HepG2 (cell line): ENCODE measurements around the gene FRMD4A. TPM values are rescaled to one million over a fixed set of nuclear protein-coding genes. Genes with fewer than 3 reads are reported as not detected.

ENCODE experiments used
- ATAC-seq: fragments of 200-7000 bp; cut with Tn5 transposase; 3 replicates; pipeline ENCODE4 v1.9.1; 2020; ENCODE audit warnings: mild to moderate bottlenecking, moderate library complexity
- BruUV-seq: library from RNA; stranded (reverse); fragments of 400-500 nt; replicated peaks from 2 replicates; lab custom pipeline; 2021; lab: Mats Ljungman, UMichigan
- CTCF ChIA-PET: fragments of 300-600 bp; formaldehyde crosslinking; extraction: SDS; loops from one replicate; lab custom pipeline; 2021; ENCODE audit warnings: low total read pairs, inconsistent platforms, low intra/inter-chr PET ratio; lab: Yijun Ruan, JAX
- POLR2A ChIA-PET: fragments of 350-600 bp; sonication (Branson Sonifier 250); formaldehyde crosslinking; loops from one replicate; lab custom pipeline; 2020; ENCODE audit warnings: antibody characterized with exemption, inconsistent platforms; lab: Yijun Ruan, JAX
- DNase-seq: peaks from one replicate; pipeline ENCODE4 v3.0.0-alpha.2; 2015; ENCODE audit warnings: low spot score
- FAIRE-seq: peaks from 3 replicates; lab custom pipeline; 2011; peaks lifted over from hg19 to GRCh38; lab: Jason Lieb, UNC
- H2AFZ ChIP-seq: one replicate; pipeline ENCODE4 v1.6.1; 2011; ENCODE audit warnings: low read length, inconsistent platforms
- H3K27ac ChIP-seq: fragments of 300-600 bp; 3 replicates; pipeline ENCODE4 v1.8.0; 2011; ENCODE audit warnings: mixed run types, mild to moderate bottlenecking, mixed read lengths, low read length, inconsistent platforms; ENCODE audit not compliant: insufficient read depth; ENCODE audit errors: extremely low read length
- H3K27me3 ChIP-seq, 2 experiments: fragments of 200-600 bp in 1 of 2; 2 replicates in 1 of 2; 3 replicates in 1 of 2; pipeline versions ENCODE4 v1.6.0 to v1.8.0; 2011; ENCODE audit warnings: low read length in 2 of 2, mild to moderate bottlenecking in 2 of 2, moderate library complexity in 2 of 2, inconsistent platforms in 1 of 2; ENCODE audit not compliant: insufficient read depth in 2 of 2, control insufficient read depth in 1 of 2
- H3K36me3 ChIP-seq, 2 experiments: fragments of 200-600 bp in 1 of 2; replicated peaks in 1 of 2; 2 replicates in 1 of 2; 3 replicates in 1 of 2; pipeline versions ENCODE4 v1.5.1 to v1.8.0; 2011; ENCODE audit warnings: low read length in 2 of 2, inconsistent platforms in 1 of 2; ENCODE audit not compliant: insufficient read depth in 2 of 2, control insufficient read depth in 1 of 2
- H3K4me1 ChIP-seq: 2 replicates; pipeline ENCODE4 v1.5.1; 2012; ENCODE audit warnings: low read length, inconsistent platforms; ENCODE audit not compliant: insufficient read depth
- H3K4me2 ChIP-seq: 2 replicates; pipeline ENCODE4 v1.6.0; 2011; ENCODE audit warnings: low read depth, low read length, inconsistent platforms
- H3K4me3 ChIP-seq, 3 experiments: fragments of 200-600 bp in 1 of 3; sonication (generic), shearing (Covaris generic) in 1 of 3; replicated peaks in 1 of 3; 2 replicates each; pipeline ENCODE4 v1.5.1; 2011 to 2016; ENCODE audit warnings: low read length in 3 of 3, inconsistent platforms in 2 of 3, low read depth in 2 of 3, mild to moderate bottlenecking in 2 of 3, control low read depth in 1 of 3, mixed read lengths in 1 of 3; ENCODE audit not compliant: insufficient read depth in 1 of 3
- H3K79me2 ChIP-seq: one replicate; pipeline ENCODE4 v1.6.1; 2011; ENCODE audit warnings: low read length, inconsistent platforms; ENCODE audit not compliant: insufficient read depth
- H3K9ac ChIP-seq: 2 replicates; pipeline ENCODE4 v1.6.0; 2011; ENCODE audit warnings: mild to moderate bottlenecking, low read depth, low read length, inconsistent platforms; ENCODE audit not compliant: insufficient read depth
- H3K9me3 ChIP-seq: 2 replicates; pipeline ENCODE4 v1.5.1; 2012; ENCODE audit warnings: mild to moderate bottlenecking, low read length
- H4K20me1 ChIP-seq: 2 replicates; pipeline ENCODE4 v1.6.0; 2011; ENCODE audit warnings: inconsistent platforms, mild to moderate bottlenecking, low read length, moderate library complexity; ENCODE audit not compliant: insufficient read depth
- ARID5B ChIP-seq: IDR thresholded peaks from 2 replicates; pipeline ENCODE4 v1.4.0; 2020; ENCODE audit warnings: mild to moderate bottlenecking, missing genetic modification reagents
- E2F1 ChIP-seq: sonication (generic); formaldehyde crosslinking; IDR thresholded peaks from 2 replicates; pipeline ENCODE4 v1.5.0; 2020; ENCODE audit warnings: missing genetic modification reagents
- SMAD3 ChIP-seq: sonication (generic); formaldehyde crosslinking; IDR thresholded peaks from 2 replicates; pipeline ENCODE4 v1.4.0; 2020; ENCODE audit warnings: missing genetic modification reagents
- SMAD9 ChIP-seq: sonication (generic); formaldehyde crosslinking; IDR thresholded peaks from 2 replicates; pipeline ENCODE4 v1.5.1; 2020; ENCODE audit warnings: mild to moderate bottlenecking, missing genetic modification reagents
- SMARCC2 ChIP-seq: fragments of 450-650 bp; IDR thresholded peaks from 2 replicates; pipeline ENCODE4 v1.6.1; 2017; ENCODE audit warnings: antibody characterized with exemption, mild to moderate bottlenecking
- SRSF1 ChIP-seq: fragments of 200-400 bp; formaldehyde crosslinking; optimal IDR thresholded peaks from 2 replicates; pipeline ENCODE3; 2017; ENCODE audit warnings: mild to moderate bottlenecking, low read depth, low read length, moderate library complexity
- TOPORS ChIP-seq: sonication (generic); formaldehyde crosslinking; IDR thresholded peaks from 2 replicates; pipeline ENCODE4 v1.8.0; 2023; ENCODE audit warnings: mild to moderate bottlenecking, missing genetic modification reagents
- ZFP90 ChIP-seq: sonication (generic); formaldehyde crosslinking; IDR thresholded peaks from 2 replicates; pipeline ENCODE4 v1.8.0; 2022; ENCODE audit warnings: missing genetic modification reagents, mild to moderate bottlenecking, inconsistent platforms, borderline replicate concordance
- ZNF17 ChIP-seq: sonication (generic); formaldehyde crosslinking; IDR thresholded peaks from 2 replicates; pipeline ENCODE4 v1.5.0; 2020; ENCODE audit warnings: mild to moderate bottlenecking, missing genetic modification reagents
- ZNF3 ChIP-seq: IDR thresholded peaks from 2 replicates; pipeline ENCODE4 v1.7.0; 2017; ENCODE audit warnings: inconsistent platforms
- ZNF564 ChIP-seq: sonication (generic); formaldehyde crosslinking; IDR thresholded peaks from 2 replicates; pipeline ENCODE4 v1.8.1; 2023; ENCODE audit warnings: mild to moderate bottlenecking, missing genetic modification reagents
- ZNF615 ChIP-seq: sonication (generic); formaldehyde crosslinking; IDR thresholded peaks from 2 replicates; pipeline ENCODE4 v1.5.0; 2020; ENCODE audit warnings: mild to moderate bottlenecking, missing genetic modification reagents, borderline replicate concordance
- ZNF709 ChIP-seq: sonication (generic); formaldehyde crosslinking; IDR thresholded peaks from 2 replicates; pipeline ENCODE4 v1.5.0; 2020; ENCODE audit warnings: mild to moderate bottlenecking, missing genetic modification reagents
- WGBS: methylation state at CpG from one replicate; pipeline ENCODE4 v1.1.6; 2017; ENCODE audit warnings: low lambda C conversion rate; 5-methylcytosine and 5-hydroxymethylcytosine counted together
- in situ Hi-C: cut with HindIII; loops from 2 replicates; pipeline ENCODE4 v1.10.0; 2017; ENCODE audit warnings: low pct_unique_long_range_greater_than_20kb; ENCODE audit not compliant: extremely low pct_ligation_motif_present
- intact Hi-C: fragments of 100-400 bp; cut with micrococcal nuclease; formaldehyde crosslinking; loops from one replicate; pipeline ENCODE4 v1.10.0; 2022; ENCODE audit not compliant: unreplicated experiment
- polyA plus RNA-seq, 8 experiments: library from polyadenylated mRNA; depleted of rRNA in 3 of 8; stranded (reverse) in 7 of 8; unstranded in 1 of 8; fragments of >200 nt; fragmentation: Illumina TruSeq in 4 of 8; extraction: Trizol in 4 of 8; gene quantifications; 2 replicates each; pipeline versions ENCODE4 v1.2.1 to v1.2.3, GENCODE V29; 2011 to 2016; ENCODE audit warnings: low read depth in 4 of 8, missing spikeins in 1 of 8, mixed read lengths in 1 of 8; ENCODE audit not compliant: insufficient read depth in 1 of 8
- total RNA-seq, 5 experiments: library from RNA; depleted of rRNA; stranded (reverse); fragments of >200 nt; fragmentation: Illumina TruSeq; extraction: Trizol; gene quantifications; 2 replicates each; pipeline ENCODE4 v1.2.3, GENCODE V29; 2016; ENCODE audit warnings: low read depth in 1 of 5
- TF ChIP-seq, protein P1 (sequence below): sonication (generic); formaldehyde crosslinking; IDR thresholded peaks from 2 replicates; pipeline ENCODE4 v1.8.0; 2022; ENCODE audit warnings: low read depth, missing genetic modification reagents

Gene FRMD4A
- total and polyA plus RNA-seq, 2 of the 13 experiments (the other 11 are each of a cell fraction or from before 2014, with no cell fraction given) = 0.09 to 0.26 TPM

DNA sequence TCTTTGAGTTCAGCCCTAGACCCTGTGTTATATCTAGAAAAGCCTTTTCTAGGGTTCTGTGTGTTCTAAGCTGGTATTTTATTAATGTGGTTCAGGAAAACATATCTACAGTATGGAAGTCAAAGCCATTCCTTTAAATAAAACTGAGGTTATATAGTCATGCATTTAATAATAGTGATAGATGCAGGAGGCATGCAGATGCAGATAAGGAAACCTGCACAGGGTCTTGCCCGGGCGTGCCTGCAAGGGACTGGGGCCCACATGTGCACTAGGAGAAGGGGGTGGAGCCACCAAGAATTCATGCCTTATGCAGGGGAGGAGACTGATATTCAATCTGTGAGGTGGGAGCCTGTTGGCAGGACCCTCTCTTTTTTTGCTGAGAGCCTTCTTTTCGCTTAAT lies 572.4 kb downstream of the FRMD4A start:
- intact Hi-C loops = no loop called here
- Histone ChIP-seq H3K79me2 (no peaks in the 10 kb centered on the region), H3K9ac (no peak overlapping the region)
- no peak for ATAC-seq
- WGBS = 94% methylated on average over 3 of the region's 3 CpGs
- TF ChIP-seq ZNF615 = no peak
- TF ChIP-seq, all 625 proteins: peak for 0
- Histone ChIP-seq H3K27ac (no peak overlapping the region), H3K4me1 (peaks cover 26% of the 10 kb centered on the region), H3K9me3 (no peaks in the 10 kb centered on the region), H3K4me2 (no peak overlapping the region), H3K36me3 (no peaks in the 10 kb centered on the region), H2AFZ (no peak overlapping the region), H4K20me1 (no peaks in the 10 kb centered on the region), H3K27me3 (no peaks in the 10 kb centered on the region), H3K4me3 (no peak overlapping the region)
- in situ Hi-C loops = no loop called here
- POLR2A ChIA-PET = no interaction called here
- FAIRE-seq = no peak
- CTCF ChIA-PET = no interaction called here
- DNase-seq = no peak
- BruUV-seq = no TSS peak

- CTCF ChIA-PET = no interaction called here
- BruUV-seq = no TSS peak
- no peak for TF ChIP-seq ZNF3 (CRISPR knock-in tag)
- no peak for TF ChIP-seq SMARCC2
- no peak for TF ChIP-seq ZNF709 (CRISPR knock-in tag)
- TF ChIP-seq SMAD3 (CRISPR knock-in tag) = no peak
- no peak for TF ChIP-seq ARID5B (CRISPR knock-in tag)
- no peak for TF ChIP-seq SRSF1
- TF ChIP-seq TOPORS = no peak
- TF ChIP-seq, protein P1, sequence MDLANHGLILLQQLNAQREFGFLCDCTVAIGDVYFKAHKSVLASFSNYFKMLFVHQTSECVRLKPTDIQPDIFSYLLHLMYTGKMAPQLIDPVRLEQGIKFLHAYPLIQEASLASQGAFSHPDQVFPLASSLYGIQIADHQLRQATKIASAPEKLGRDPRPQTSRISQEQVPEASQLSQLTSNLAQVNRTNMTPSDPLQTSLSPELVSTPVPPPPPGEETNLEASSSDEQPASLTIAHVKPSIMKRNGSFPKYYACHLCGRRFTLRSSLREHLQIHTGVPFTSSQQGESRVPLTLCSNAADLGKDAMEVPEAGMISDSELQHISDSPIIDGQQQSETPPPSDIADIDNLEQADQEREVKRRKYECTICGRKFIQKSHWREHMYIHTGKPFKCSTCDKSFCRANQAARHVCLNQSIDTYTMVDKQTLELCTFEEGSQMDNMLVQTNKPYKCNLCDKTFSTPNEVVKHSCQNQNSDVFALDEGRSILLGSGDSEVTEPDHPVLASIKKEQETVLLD = no peak
- TF ChIP-seq ZNF564 (CRISPR knock-in tag) = no peak
- TF ChIP-seq E2F1 (CRISPR knock-in tag) = no peak
- no peak for TF ChIP-seq ZNF17
- no peak for TF ChIP-seq SMAD9 (CRISPR knock-in tag)
- no peak for TF ChIP-seq ZFP90 (CRISPR knock-in tag)
Observed at GRCh38 chr10:13754277-13754676, 576.4 kb downstream of the FRMD4A start.

More at GRCh38 chr10:13754277-13754676, 576.4 kb downstream of the FRMD4A start:
- intact Hi-C loops (no loop called here), in situ Hi-C loops (no loop called here)
- no peak overlapping the region for H3K27ac ChIP-seq
- no peaks in the 10 kb centered on the region for H3K9me3 ChIP-seq
- FAIRE-seq (no peak), DNase-seq (no peak), ATAC-seq (no peak)
- no peak overlapping the region for H2AFZ ChIP-seq
- H4K20me1 ChIP-seq = no peaks in the 10 kb centered on the region
- POLR2A ChIA-PET = no interaction called here
- WGBS = 34% methylated on average over 2 of the region's 2 CpGs
- no peak overlapping the region for H3K4me3 ChIP-seq
- no peaks in the 10 kb centered on the region for H3K27me3 ChIP-seq
- no peak overlapping the region for H3K4me2 ChIP-seq
- H3K36me3 ChIP-seq = no peaks in the 10 kb centered on the region
- H3K79me2 ChIP-seq = no peaks in the 10 kb centered on the region
- H3K4me1 ChIP-seq = peaks cover 20% of the 10 kb centered on the region
- H3K9ac ChIP-seq = no peak overlapping the region
